ENCODE data around the gene RALGPS1. TPM values are rescaled to one million over a fixed set of nuclear protein-coding genes. Genes with fewer than 3 reads are reported as not detected.
A peak's percentile ranks its signal among the peaks of the same experiment; 100 is the strongest.

RALGPS1 gene
- total and polyA plus RNA-seq, 8 donors = 4.7 to 150 (median 42.2) TPM

GRCh38 chr9:126934441-126934840 is 19.9 kb downstream of the RALGPS1 start:
- WGBS, 5 donors = 87 to 91% (median 90%) methylated on average over 8 of the region's 8 CpGs
- H3K27ac ChIP-seq = no peak overlapping the region
- intact Hi-C loops (cut with DNase I; ENCODE audit: low total_unique reads) = no loop called here

GRCh38 chr9:126935630-126936029 is 21.0 kb downstream of the RALGPS1 start:
- Histone ChIP-seq H3K27me3 (no peaks in the 10 kb centered on the region), H3K36me3 (no peaks in the 10 kb centered on the region), H3K27ac (no peak overlapping the region), H3K4me1 (peaks cover 0 to 16% (median 9%) of the 10 kb centered on the region in 4 donors), H3K4me3 (no peak overlapping the region), H3K9me3 (no peaks in the 10 kb centered on the region)
- no peak for DNase-seq
- 79 to 86% (median 83%) methylated on average over 3 to 5 of the region's 5 CpGs for WGBS, 5 donors
- intact Hi-C loops (cut with DNase I; ENCODE audit: low total_unique reads) = loop anchor here (5.0 kb wide), 1 partner anchor 262 kb away; no protein-coding TSS in a partner anchor
- TF ChIP-seq EP300 (IDR thresholded peaks at IDR 0.05) = no peak
- TF ChIP-seq POLR2AphosphoS5 (IDR thresholded peaks at IDR 0.05) = no peak
- no peak for TF ChIP-seq CTCF (IDR thresholded peaks at IDR 0.05)
- no peak for TF ChIP-seq POLR2A (IDR thresholded peaks at IDR 0.05)

More at GRCh38 chr9:126934441-126934840, 19.9 kb downstream of the RALGPS1 start:
- Histone ChIP-seq H3K36me3 (no peaks in the 10 kb centered on the region), H3K27me3 (no peaks in the 10 kb centered on the region), H3K9me3 (no peaks in the 10 kb centered on the region), H3K4me3 (no peak overlapping the region), H3K4me1 (peaks cover 0 to 7% (median 3%) of the 10 kb centered on the region in 4 donors)
- DNase-seq = no peak
- TF ChIP-seq POLR2AphosphoS5 (IDR thresholded peaks at IDR 0.05) (no peak), CTCF (IDR thresholded peaks at IDR 0.05) (no peak), EP300 (IDR thresholded peaks at IDR 0.05) (no peak), POLR2A (IDR thresholded peaks at IDR 0.05) (no peak)

- peaks cover 0 to 31% (median 19%) of the 10 kb centered on the region in 4 donors for H3K4me1 ChIP-seq
- TF ChIP-seq POLR2AphosphoS5 (IDR thresholded peaks at IDR 0.05) (no peak), CTCF (IDR thresholded peaks at IDR 0.05) (no peak), POLR2A (IDR thresholded peaks at IDR 0.05) (no peak), EP300 (IDR thresholded peaks at IDR 0.05) (no peak)
- intact Hi-C loops (cut with DNase I; ENCODE audit: low total_unique reads) = loop anchor here (5.0 kb wide), 1 partner anchor 260 kb away; no protein-coding TSS in a partner anchor
Observed at GRCh38 chr9:126937444-126937843, 22.9 kb downstream of the RALGPS1 start.

GRCh38 chr9:126938327-126938726 is 23.7 kb downstream of the RALGPS1 start:
- peak overlapping the region in 2 of 5 donors; percentile 70 to 85 for H3K27ac ChIP-seq
- no peak for DNase-seq
- H3K9me3 ChIP-seq = no peaks in the 10 kb centered on the region
- TF ChIP-seq CTCF (IDR thresholded peaks at IDR 0.05) (no peak), POLR2AphosphoS5 (IDR thresholded peaks at IDR 0.05) (no peak), EP300 (IDR thresholded peaks at IDR 0.05) (no peak), POLR2A (IDR thresholded peaks at IDR 0.05) (no peak)
- H3K36me3 ChIP-seq = no peaks in the 10 kb centered on the region
- intact Hi-C loops (cut with DNase I; ENCODE audit: low total_unique reads) = loop anchor here (5.0 kb wide), 1 partner anchor 259 kb away; no protein-coding TSS in a partner anchor
- 68 to 81% (median 76%) methylated on average over 4 of the region's 4 CpGs for WGBS, 5 donors
- H3K4me1 ChIP-seq = peaks cover 0 to 38% (median 19%) of the 10 kb centered on the region in 4 donors
- no peak overlapping the region for H3K4me3 ChIP-seq
- H3K27me3 ChIP-seq = no peaks in the 10 kb centered on the region

More at GRCh38 chr9:126937444-126937843, 22.9 kb downstream of the RALGPS1 start:
- H3K4me3 ChIP-seq = no peak overlapping the region
- H3K27me3 ChIP-seq = no peaks in the 10 kb centered on the region
- H3K27ac ChIP-seq = no peak overlapping the region
- no peak for DNase-seq
- no peaks in the 10 kb centered on the region for H3K36me3 ChIP-seq
- no peaks in the 10 kb centered on the region for H3K9me3 ChIP-seq
